ENCODE data around the gene CLTB.
"Not testable (repeated sequence)": the region's sequence is repeated elsewhere in the genome, so short reads cannot be mapped to it uniquely, and the experiment has no call there.

Gene CLTB

GRCh38 chr5:176412517-176413254 lies 3.7 kb downstream of the CLTB start:
- WGBS (ENCODE audit: insufficient coverage), result 90% methylated on average over 4 of the region's 10 CpGs
- Histone ChIP-seq H3K27me3 (replicated peaks in 2 of 5; ENCODE audit: control insufficient read depth in 4 of 5, insufficient read depth in 5 of 5, low read length in 4 of 5) (no peaks in the 10 kb centered on the region), H3K4me1 (ENCODE audit: control extremely low read depth in 1 of 4, control insufficient read depth in 4 of 4, insufficient read depth in 4 of 4, low read length in 3 of 4) (peaks cover 2 to 15% (median 14%) of the 10 kb centered on the region in 4 experiments), H3K27ac (ENCODE audit: insufficient read depth in 1 of 2, low read depth in 1 of 2, low read length in 2 of 2, poor library complexity in 1 of 2, severe bottlenecking in 2 of 2) (no peak overlapping the region), H3K4me3 (ENCODE audit: control insufficient read depth in 1 of 7, extremely low read depth in 1 of 7, insufficient read depth in 4 of 7, low read depth in 2 of 7, low read length in 6 of 7) (no peak overlapping the region), H3K36me3 (ENCODE audit: control insufficient read depth in 4 of 4, insufficient read depth in 4 of 4, low read length in 3 of 4) (peaks cover 0 to 7% (median 2%) of the 10 kb centered on the region in 4 experiments), H3K9me3 (ENCODE audit: control extremely low read depth in 1 of 5, control insufficient read depth in 4 of 5, insufficient read depth in 2 of 5, low read depth in 1 of 5, low read length in 4 of 5) (no peaks in the 10 kb centered on the region)
- ChIA-PET CTCF (interaction anchor here (1.2 kb wide), 1 partner anchor 166 kb away, joined by 4 read pairs; no protein-coding TSS in a partner anchor), POLR2A (no interaction called here)
- DNase-seq, result no peak

DNA sequence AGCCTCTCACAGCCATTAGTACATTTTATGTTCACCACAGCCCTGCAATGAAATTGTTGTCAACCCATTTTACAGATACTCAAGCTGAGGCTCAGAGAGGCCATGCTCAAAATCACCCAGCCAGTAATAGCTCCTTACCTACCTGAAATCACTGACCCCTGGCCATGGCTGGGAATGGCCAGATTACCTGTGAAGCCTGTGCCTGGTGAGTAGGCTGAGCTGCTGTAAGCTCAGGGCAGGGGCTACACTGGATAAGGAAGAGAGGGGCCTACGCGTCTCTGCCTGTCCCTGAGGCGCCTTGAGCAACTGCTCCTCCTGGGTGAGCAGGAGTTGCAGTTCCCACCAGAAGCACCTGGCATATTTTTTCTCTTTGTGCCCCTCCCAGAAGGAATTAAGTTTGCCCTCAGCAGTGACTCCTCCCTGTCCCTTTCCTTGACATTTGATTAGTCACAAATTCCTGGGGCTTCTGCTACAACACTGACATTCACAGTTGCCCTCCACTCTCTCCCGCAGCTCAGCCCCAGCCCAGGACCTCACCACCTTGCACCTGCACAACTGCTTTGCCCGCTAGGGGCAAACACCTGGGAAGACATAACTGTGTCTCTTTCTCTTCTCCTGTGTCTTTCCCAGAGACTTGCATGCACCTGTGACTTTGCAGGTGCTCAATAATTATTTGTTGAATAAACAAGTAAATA lies 5.7 kb downstream of the CLTB start:
- Histone ChIP-seq H3K27ac (ENCODE audit: insufficient read depth in 1 of 2, low read depth in 1 of 2, low read length in 2 of 2, poor library complexity in 1 of 2, severe bottlenecking in 2 of 2) (no peak overlapping the region), H3K4me1 (ENCODE audit: control extremely low read depth in 1 of 4, control insufficient read depth in 4 of 4, insufficient read depth in 4 of 4, low read length in 3 of 4) (peaks cover 0 to 3% (median 2%) of the 10 kb centered on the region in 4 experiments), H3K4me3 (ENCODE audit: control insufficient read depth in 1 of 7, extremely low read depth in 1 of 7, insufficient read depth in 4 of 7, low read depth in 2 of 7, low read length in 6 of 7) (no peak overlapping the region), H3K27me3 (replicated peaks in 2 of 5; ENCODE audit: control insufficient read depth in 4 of 5, insufficient read depth in 5 of 5, low read length in 4 of 5) (no peaks in the 10 kb centered on the region), H3K9me3 (ENCODE audit: control extremely low read depth in 1 of 5, control insufficient read depth in 4 of 5, insufficient read depth in 2 of 5, low read depth in 1 of 5, low read length in 4 of 5) (no peaks in the 10 kb centered on the region), H3K36me3 (ENCODE audit: control insufficient read depth in 4 of 4, insufficient read depth in 4 of 4, low read length in 3 of 4) (peaks cover 3 to 20% (median 11%) of the 10 kb centered on the region in 4 experiments)
- 96% methylated on average over 3 of the region's 5 CpGs for WGBS (ENCODE audit: insufficient coverage)
- CTCF ChIA-PET, result interaction anchor here (1.0 kb wide), 1 partner anchor 15 kb away, joined by 3 read pairs; no protein-coding TSS in a partner anchor
- DNase-seq, result no peak
- POLR2A ChIA-PET, result no interaction called here

DNA sequence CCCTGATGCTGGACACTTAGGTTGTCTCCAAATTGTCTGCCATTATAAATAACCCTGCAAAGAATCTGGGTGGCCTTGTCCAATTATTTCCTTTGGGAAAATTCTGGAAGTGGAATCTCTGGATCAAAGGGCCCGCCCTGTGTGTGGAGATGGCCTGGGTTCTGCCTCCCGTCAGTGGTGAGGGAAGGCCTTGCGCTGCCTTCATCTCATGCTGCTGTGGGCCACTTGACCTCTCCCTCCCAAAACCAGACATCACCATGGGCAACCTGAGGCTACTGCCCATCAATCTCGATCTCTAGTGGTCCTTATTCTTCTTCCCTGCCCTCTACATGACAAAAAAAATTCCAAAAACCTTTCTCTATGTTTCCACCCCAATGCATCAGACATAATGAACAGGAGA lies 6.6 kb downstream of the CLTB start:
- no peaks in the 10 kb centered on the region for H3K27me3 ChIP-seq (replicated peaks in 2 of 5; ENCODE audit: control insufficient read depth in 4 of 5, insufficient read depth in 5 of 5, low read length in 4 of 5)
- DNase-seq, result no peak
- H3K36me3 ChIP-seq (ENCODE audit: control insufficient read depth in 4 of 4, insufficient read depth in 4 of 4, low read length in 3 of 4), result peaks cover 3 to 21% (median 12%) of the 10 kb centered on the region in 4 experiments
- POLR2A ChIA-PET, result no interaction called here
- no peak overlapping the region for H3K4me3 ChIP-seq (ENCODE audit: control insufficient read depth in 1 of 7, extremely low read depth in 1 of 7, insufficient read depth in 4 of 7, low read depth in 2 of 7, low read length in 6 of 7)
- no peaks in the 10 kb centered on the region for H3K4me1 ChIP-seq (ENCODE audit: control extremely low read depth in 1 of 4, control insufficient read depth in 4 of 4, insufficient read depth in 4 of 4, low read length in 3 of 4)
- H3K27ac ChIP-seq (ENCODE audit: insufficient read depth in 1 of 2, low read depth in 1 of 2, low read length in 2 of 2, poor library complexity in 1 of 2, severe bottlenecking in 2 of 2), result no peak overlapping the region
- no peaks in the 10 kb centered on the region for H3K9me3 ChIP-seq (ENCODE audit: control extremely low read depth in 1 of 5, control insufficient read depth in 4 of 5, insufficient read depth in 2 of 5, low read depth in 1 of 5, low read length in 4 of 5)
- 97% methylated on average over 4 of the region's 4 CpGs for WGBS (ENCODE audit: insufficient coverage)
- CTCF ChIA-PET, result interaction anchor here (1.0 kb wide), 1 partner anchor 15 kb away, joined by 3 read pairs; no protein-coding TSS in a partner anchor

DNA sequence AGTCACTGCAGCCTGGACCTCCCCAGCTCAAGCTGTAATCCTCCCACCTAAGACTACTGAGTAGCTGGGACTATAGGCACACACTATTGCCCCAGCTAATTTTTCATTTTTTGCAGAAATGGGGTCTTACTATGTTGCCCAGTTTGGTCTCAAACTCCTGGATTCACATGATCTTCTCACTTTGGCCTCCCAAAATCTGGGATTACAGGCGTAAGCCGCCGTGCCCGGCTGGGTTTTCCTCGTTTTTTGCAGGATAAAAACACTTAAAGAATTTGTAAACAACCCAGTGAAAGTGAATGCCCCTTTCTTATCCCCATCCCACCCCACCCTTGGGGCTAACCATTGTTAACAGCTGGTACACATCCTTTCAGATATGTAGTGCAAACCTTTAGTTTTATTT lies 7.7 kb downstream of the CLTB start:
- Histone ChIP-seq H3K4me3 (ENCODE audit: control insufficient read depth in 1 of 7, extremely low read depth in 1 of 7, insufficient read depth in 4 of 7, low read depth in 2 of 7, low read length in 6 of 7) (no peak overlapping the region), H3K27ac (ENCODE audit: insufficient read depth in 1 of 2, low read depth in 1 of 2, low read length in 2 of 2, poor library complexity in 1 of 2, severe bottlenecking in 2 of 2) (no peak overlapping the region), H3K9me3 (ENCODE audit: control extremely low read depth in 1 of 5, control insufficient read depth in 4 of 5, insufficient read depth in 2 of 5, low read depth in 1 of 5, low read length in 4 of 5) (no peaks in the 10 kb centered on the region), H3K4me1 (ENCODE audit: control extremely low read depth in 1 of 4, control insufficient read depth in 4 of 4, insufficient read depth in 4 of 4, low read length in 3 of 4) (no peaks in the 10 kb centered on the region), H3K27me3 (replicated peaks in 2 of 5; ENCODE audit: control insufficient read depth in 4 of 5, insufficient read depth in 5 of 5, low read length in 4 of 5) (no peaks in the 10 kb centered on the region), H3K36me3 (ENCODE audit: control insufficient read depth in 4 of 4, insufficient read depth in 4 of 4, low read length in 3 of 4) (peaks cover 3 to 21% (median 14%) of the 10 kb centered on the region in 4 experiments)
- no peak for DNase-seq
- CTCF ChIA-PET, result no interaction called here
- 100% methylated on average over 5 of the region's 5 CpGs for WGBS (ENCODE audit: insufficient coverage)
- POLR2A ChIA-PET, result no interaction called here

- H3K4me3 ChIP-seq (ENCODE audit: control insufficient read depth in 1 of 7, extremely low read depth in 1 of 7, insufficient read depth in 4 of 7, low read depth in 2 of 7, low read length in 6 of 7); H3K27ac ChIP-seq (ENCODE audit: insufficient read depth in 1 of 2, low read depth in 1 of 2, low read length in 2 of 2, poor library complexity in 1 of 2, severe bottlenecking in 2 of 2); H3K9me3 ChIP-seq (ENCODE audit: control extremely low read depth in 1 of 5, control insufficient read depth in 4 of 5, insufficient read depth in 2 of 5, low read depth in 1 of 5, low read length in 4 of 5); DNase-seq; H3K27me3 ChIP-seq (replicated peaks in 2 of 5; ENCODE audit: control insufficient read depth in 4 of 5, insufficient read depth in 5 of 5, low read length in 4 of 5); POLR2A ChIA-PET; H3K4me1 ChIP-seq (ENCODE audit: control extremely low read depth in 1 of 4, control insufficient read depth in 4 of 4, insufficient read depth in 4 of 4, low read length in 3 of 4): not testable (repeated sequence)
- CTCF ChIA-PET, result interaction anchor here (0.6 to 1.8 kb wide), 2 partner anchors 7 to 10 kb away, joined by 3 to 7 read pairs; no protein-coding TSS in a partner anchor
- H3K36me3 ChIP-seq (ENCODE audit: control insufficient read depth in 4 of 4, insufficient read depth in 4 of 4, low read length in 3 of 4), result peaks cover 3 to 21% (median 14%) of the 10 kb centered on the region in 4 experiments
- WGBS (ENCODE audit: insufficient coverage), result 90% methylated on average over 2 of the region's 10 CpGs
Observed at GRCh38 chr5:176408252-176408573, 8.1 kb downstream of the CLTB start.

DNA sequence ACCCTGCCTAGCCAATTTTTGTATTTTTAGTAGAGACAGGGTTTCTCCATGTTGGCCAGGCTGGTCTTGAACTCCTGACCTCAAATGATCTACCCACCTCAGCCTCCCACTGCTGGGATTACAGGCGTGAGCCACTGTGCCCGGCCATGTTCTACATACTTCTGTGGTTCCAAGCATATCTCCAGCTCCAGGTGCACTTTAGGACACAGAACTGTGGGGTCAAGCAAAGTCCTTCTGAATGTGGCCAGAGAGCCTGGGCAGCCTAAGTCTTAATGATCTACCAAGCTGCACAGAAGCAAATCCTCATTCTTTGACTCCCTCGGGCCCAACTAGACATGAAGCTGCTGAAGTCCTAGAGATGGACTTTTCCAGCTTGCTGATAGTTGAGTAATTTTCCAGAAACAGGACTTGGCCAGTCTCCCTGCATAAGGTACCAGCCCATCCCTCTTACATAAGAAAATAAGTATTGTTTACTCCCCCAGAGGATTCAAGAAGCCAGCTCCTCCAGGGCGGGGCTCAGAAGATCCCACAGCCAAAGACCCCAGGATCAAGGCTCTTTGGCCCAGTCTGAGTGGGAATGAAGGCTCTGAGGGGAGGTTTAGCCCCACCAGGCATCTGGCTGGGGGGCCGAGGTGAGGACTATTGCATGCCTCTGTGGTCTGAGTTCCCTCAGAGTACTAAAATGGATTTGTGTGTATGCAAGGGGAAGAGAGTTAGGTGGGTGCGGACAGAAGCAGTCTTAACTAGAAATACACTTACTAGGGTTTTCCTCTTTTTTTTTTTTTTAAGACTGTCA lies 8.7 kb downstream of the CLTB start:
- WGBS (ENCODE audit: insufficient coverage), result 97% methylated on average over 4 of the region's 6 CpGs
- CTCF ChIA-PET, result interaction anchor here (0.6 to 2.0 kb wide), 5 partner anchors 8 to 135 kb away, joined by 3 to 7 read pairs (median 3); no protein-coding TSS in a partner anchor
- Histone ChIP-seq H3K9me3 (ENCODE audit: control extremely low read depth in 1 of 5, control insufficient read depth in 4 of 5, insufficient read depth in 2 of 5, low read depth in 1 of 5, low read length in 4 of 5) (no peaks in the 10 kb centered on the region), H3K27me3 (replicated peaks in 2 of 5; ENCODE audit: control insufficient read depth in 4 of 5, insufficient read depth in 5 of 5, low read length in 4 of 5) (no peaks in the 10 kb centered on the region), H3K4me1 (ENCODE audit: control extremely low read depth in 1 of 4, control insufficient read depth in 4 of 4, insufficient read depth in 4 of 4, low read length in 3 of 4) (no peaks in the 10 kb centered on the region), H3K27ac (ENCODE audit: insufficient read depth in 1 of 2, low read depth in 1 of 2, low read length in 2 of 2, poor library complexity in 1 of 2, severe bottlenecking in 2 of 2) (no peak overlapping the region), H3K36me3 (ENCODE audit: control insufficient read depth in 4 of 4, insufficient read depth in 4 of 4, low read length in 3 of 4) (peaks cover 3 to 21% (median 14%) of the 10 kb centered on the region in 4 experiments), H3K4me3 (ENCODE audit: control insufficient read depth in 1 of 7, extremely low read depth in 1 of 7, insufficient read depth in 4 of 7, low read depth in 2 of 7, low read length in 6 of 7) (no peak overlapping the region)
- POLR2A ChIA-PET, result no interaction called here
- no peak for DNase-seq

Data from common myeloid progenitor, CD34-positive (primary cell).